ENCODE data around the gene GAD1.

Gene GAD1

GRCh38 chr2:170887496-170887895 lies 70.8 kb downstream of the GAD1 start:
- H3K27me3 ChIP-seq (ENCODE audit: low read length): 0 out of 2 replicates have a peak, but pooled peaks cover 5% of the 10 kb centered on the region
- H3K9ac ChIP-seq (ENCODE audit: low read length): no peak overlapping the region
- H3F3A ChIP-seq (ENCODE audit: insufficient read depth): no peaks in the 10 kb centered on the region
- no peak overlapping the region for H3K27ac ChIP-seq (ENCODE audit: low read depth, low read length)
- no peaks in the 10 kb centered on the region for H3K79me2 ChIP-seq (ENCODE audit: insufficient read depth, low read length)
- TF ChIP-seq EZH2phosphoT487 (conservative IDR thresholded peaks at IDR 0.05; ENCODE audit: low read length): no peak
- TF ChIP-seq CTCF (IDR thresholded peaks at IDR 0.05; ENCODE audit: insufficient read depth, low read length, poor library complexity, severe bottlenecking): no peak
- H3K36me3 ChIP-seq (ENCODE audit: low read length): no peaks in the 10 kb centered on the region
- H3K9me2 ChIP-seq (replicated peaks; ENCODE audit: insufficient read depth, low read length): no peaks in the 10 kb centered on the region
- H4K20me1 ChIP-seq (ENCODE audit: low read depth, low read length): no peaks in the 10 kb centered on the region
- H2AFZ ChIP-seq (ENCODE audit: low read depth, low read length, severe bottlenecking): no peak overlapping the region
- no peaks in the 10 kb centered on the region for H3K9me3 ChIP-seq (ENCODE audit: insufficient read depth, low read length)
- no peak overlapping the region for H3K4me2 ChIP-seq (ENCODE audit: low read depth, low read length, poor library complexity, severe bottlenecking)
- no peak overlapping the region for H3K4me3 ChIP-seq (ENCODE audit: insufficient read depth, low read length, poor library complexity, severe bottlenecking)

- no peaks in the 10 kb centered on the region for H3K9me3 ChIP-seq (ENCODE audit: insufficient read depth, low read length)
These were observed 71.2 kb downstream of the GAD1 start for GRCh38 chr2:170887896-170888295.

GRCh38 chr2:170891893-170892292 lies 75.2 kb downstream of the GAD1 start:
- H3K4me3 ChIP-seq (ENCODE audit: insufficient read depth, low read length, poor library complexity, severe bottlenecking): no peak overlapping the region
- no peak overlapping the region for H3K4me2 ChIP-seq (ENCODE audit: low read depth, low read length, poor library complexity, severe bottlenecking)
- H3K79me2 ChIP-seq (ENCODE audit: insufficient read depth, low read length): no peaks in the 10 kb centered on the region
- no peaks in the 10 kb centered on the region for H4K20me1 ChIP-seq (ENCODE audit: low read depth, low read length)
- no peaks in the 10 kb centered on the region for H3F3A ChIP-seq (ENCODE audit: insufficient read depth)
- H3K27ac ChIP-seq (ENCODE audit: low read depth, low read length): no peak overlapping the region
- H3K9ac ChIP-seq (ENCODE audit: low read length): no peak overlapping the region
- H3K9me3 ChIP-seq (ENCODE audit: insufficient read depth, low read length): no peaks in the 10 kb centered on the region
- TF ChIP-seq EZH2phosphoT487 (conservative IDR thresholded peaks at IDR 0.05; ENCODE audit: low read length) (no peak), CTCF (IDR thresholded peaks at IDR 0.05; ENCODE audit: insufficient read depth, low read length, poor library complexity, severe bottlenecking) (no peak)
- H3K36me3 ChIP-seq (ENCODE audit: low read length): no peaks in the 10 kb centered on the region
- H3K27me3 ChIP-seq (ENCODE audit: low read length): no peaks in the 10 kb centered on the region
- no peak overlapping the region for H2AFZ ChIP-seq (ENCODE audit: low read depth, low read length, severe bottlenecking)
- no peaks in the 10 kb centered on the region for H3K9me2 ChIP-seq (replicated peaks; ENCODE audit: insufficient read depth, low read length)

More at GRCh38 chr2:170887896-170888295, 71.2 kb downstream of the GAD1 start:
- Histone ChIP-seq H3F3A (ENCODE audit: insufficient read depth) (no peaks in the 10 kb centered on the region), H3K4me2 (ENCODE audit: low read depth, low read length, poor library complexity, severe bottlenecking) (no peak overlapping the region), H3K9ac (ENCODE audit: low read length) (no peak overlapping the region), H3K79me2 (ENCODE audit: insufficient read depth, low read length) (no peaks in the 10 kb centered on the region), H3K4me3 (ENCODE audit: insufficient read depth, low read length, poor library complexity, severe bottlenecking) (no peak overlapping the region), H3K27me3 (ENCODE audit: low read length) (0 out of 2 replicates have a peak, but pooled peaks cover 5% of the 10 kb centered on the region), H4K20me1 (ENCODE audit: low read depth, low read length) (no peaks in the 10 kb centered on the region), H3K9me2 (replicated peaks; ENCODE audit: insufficient read depth, low read length) (no peaks in the 10 kb centered on the region), H2AFZ (ENCODE audit: low read depth, low read length, severe bottlenecking) (no peak overlapping the region), H3K27ac (ENCODE audit: low read depth, low read length) (no peak overlapping the region), H3K36me3 (ENCODE audit: low read length) (no peaks in the 10 kb centered on the region)
- TF ChIP-seq EZH2phosphoT487 (conservative IDR thresholded peaks at IDR 0.05; ENCODE audit: low read length) (no peak), CTCF (IDR thresholded peaks at IDR 0.05; ENCODE audit: insufficient read depth, low read length, poor library complexity, severe bottlenecking) (no peak)

Data from SU-DHL-6 (cell line).